ENCODE results near the gene CRELD2. TPM values are rescaled to one million over a fixed set of nuclear protein-coding genes. Genes with fewer than 3 reads are reported as not detected.

The CRELD2 gene
- polyA plus RNA-seq, 1 donor (not counting 4 experiments of a cell fraction or from before 2014, with no cell fraction given): 33.5 TPM

- no peaks in the 10 kb centered on the region for H3K36me3 ChIP-seq (ENCODE audit: control insufficient read depth in 2 of 2, extremely low read depth in 1 of 2, insufficient read depth in 2 of 2, low read length in 2 of 2)
- FAIRE-seq: no peak
- no peaks in the 10 kb centered on the region for H3K79me2 ChIP-seq (ENCODE audit: control insufficient read depth, insufficient read depth, low read length)
- H3K4me1 ChIP-seq (ENCODE audit: control insufficient read depth, extremely low read depth, insufficient read depth, low read length): peaks cover 33% of the 10 kb centered on the region
- no peak overlapping the region for H3K4me3 ChIP-seq (ENCODE audit: control insufficient read depth in 2 of 3, extremely low read depth in 1 of 3, insufficient read depth in 2 of 3, low read depth in 1 of 3, low read length in 3 of 3)
- no peaks in the 10 kb centered on the region for H3K9me3 ChIP-seq (ENCODE audit: control insufficient read depth, low read depth, low read length)
- no peak overlapping the region for H2AFZ ChIP-seq (ENCODE audit: control insufficient read depth, low read length)
- H3K9me1 ChIP-seq (ENCODE audit: control insufficient read depth, extremely low read depth, insufficient read depth, low read length): no peaks in the 10 kb centered on the region
- H4K20me1 ChIP-seq (ENCODE audit: control insufficient read depth, extremely low read depth, insufficient read depth, low read length): no peaks in the 10 kb centered on the region
- TF ChIP-seq EZH2 (IDR thresholded peaks at IDR 0.05; ENCODE audit: low read length) (no peak), CTCF (optimal IDR thresholded peaks at IDR 0.05 in 1 of 3, IDR thresholded peaks at IDR 0.05 in 1 of 3, conservative IDR thresholded peaks at IDR 0.05 in 1 of 3; ENCODE audit: extremely low read depth in 1 of 3, insufficient read depth in 2 of 3, low read length in 3 of 3) (no peak)
- H3K27me3 ChIP-seq (ENCODE audit: control insufficient read depth, extremely low read depth, insufficient read depth, low read length): no peaks in the 10 kb centered on the region
- dilution Hi-C loops (cut with MboI; ENCODE audit: extremely low pct_ligation_motif_present, low sequenced_read_pairs): no loop called here
- no peak overlapping the region for H3K27ac ChIP-seq (ENCODE audit: control insufficient read depth, insufficient read depth, low read length)
- no peak overlapping the region for H3K9ac ChIP-seq (ENCODE audit: control insufficient read depth, extremely low read depth, insufficient read depth, low read length)
- H3K4me2 ChIP-seq (ENCODE audit: control insufficient read depth, extremely low read depth, insufficient read depth, low read depth, low read length): no peak overlapping the region
- no peak for DNase-seq (ENCODE audit: low read depth, low spot score)
Observed at GRCh38 chr22:49954991-49955580, 36.7 kb downstream of the CRELD2 start.

DNA sequence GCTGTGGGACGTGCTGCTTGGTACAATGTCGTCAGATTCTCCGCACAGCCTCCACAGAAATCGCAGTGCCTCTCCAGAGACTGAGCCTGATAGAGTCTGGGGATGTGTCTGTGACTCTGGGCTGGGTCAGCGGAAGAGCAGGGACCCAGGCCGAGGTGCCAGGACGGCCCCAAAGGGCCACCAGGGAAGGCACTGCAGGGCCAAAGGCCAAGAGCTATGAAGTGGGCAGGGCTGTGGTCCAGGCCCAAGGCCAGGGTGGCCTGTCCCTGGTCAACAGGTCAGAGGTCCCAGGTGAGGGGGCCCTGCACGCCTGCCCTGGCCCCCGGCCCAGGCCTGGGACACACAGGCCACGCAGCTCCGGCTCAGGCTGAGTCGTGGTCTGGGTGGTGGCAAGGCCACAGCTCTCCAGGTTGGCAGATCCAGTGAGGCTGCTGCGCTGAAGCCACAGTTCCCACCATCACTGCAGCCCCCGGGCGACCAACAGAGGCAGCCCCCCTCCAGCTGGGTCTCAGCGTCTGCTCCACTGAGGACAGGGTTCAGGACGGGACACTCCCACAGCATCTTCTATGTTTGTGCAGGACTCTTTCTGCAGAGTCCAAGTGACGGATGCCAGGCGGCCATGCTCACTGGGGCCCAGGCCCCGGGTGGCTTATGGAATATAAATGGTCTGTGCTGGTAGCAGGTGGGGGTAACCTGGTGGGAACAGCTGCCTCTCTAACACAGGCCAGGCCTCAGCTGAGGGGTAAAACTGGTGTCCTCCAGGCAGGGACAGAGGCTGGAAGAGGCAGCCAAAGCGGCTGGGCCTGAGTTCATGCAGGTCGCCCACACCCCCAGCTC lies 37.4 kb downstream of the CRELD2 start:
- Histone ChIP-seq H3K79me2 (ENCODE audit: control insufficient read depth, insufficient read depth, low read length) (no peaks in the 10 kb centered on the region), H3K36me3 (ENCODE audit: control insufficient read depth in 2 of 2, extremely low read depth in 1 of 2, insufficient read depth in 2 of 2, low read length in 2 of 2) (no peaks in the 10 kb centered on the region), H3K9me1 (ENCODE audit: control insufficient read depth, extremely low read depth, insufficient read depth, low read length) (no peaks in the 10 kb centered on the region), H3K4me2 (ENCODE audit: control insufficient read depth, extremely low read depth, insufficient read depth, low read depth, low read length) (no peak overlapping the region), H3K9ac (ENCODE audit: control insufficient read depth, extremely low read depth, insufficient read depth, low read length) (no peak overlapping the region), H3K4me1 (ENCODE audit: control insufficient read depth, extremely low read depth, insufficient read depth, low read length) (peaks cover 30% of the 10 kb centered on the region), H3K4me3 (ENCODE audit: control insufficient read depth in 2 of 3, extremely low read depth in 1 of 3, insufficient read depth in 2 of 3, low read depth in 1 of 3, low read length in 3 of 3) (no peak overlapping the region), H2AFZ (ENCODE audit: control insufficient read depth, low read length) (no peak overlapping the region), H3K27ac (ENCODE audit: control insufficient read depth, insufficient read depth, low read length) (no peak overlapping the region), H3K9me3 (ENCODE audit: control insufficient read depth, low read depth, low read length) (no peaks in the 10 kb centered on the region), H3K27me3 (ENCODE audit: control insufficient read depth, extremely low read depth, insufficient read depth, low read length) (no peaks in the 10 kb centered on the region), H4K20me1 (ENCODE audit: control insufficient read depth, extremely low read depth, insufficient read depth, low read length) (no peaks in the 10 kb centered on the region)
- DNase-seq (ENCODE audit: low read depth, low spot score) (no peak), FAIRE-seq (no peak)
- TF ChIP-seq CTCF (optimal IDR thresholded peaks at IDR 0.05 in 1 of 3, IDR thresholded peaks at IDR 0.05 in 1 of 3, conservative IDR thresholded peaks at IDR 0.05 in 1 of 3; ENCODE audit: extremely low read depth in 1 of 3, insufficient read depth in 2 of 3, low read length in 3 of 3) (no peak), EZH2 (IDR thresholded peaks at IDR 0.05; ENCODE audit: low read length) (no peak)
- dilution Hi-C loops (cut with MboI; ENCODE audit: extremely low pct_ligation_motif_present, low sequenced_read_pairs): no loop called here
